Activated CD8-positive, alpha-beta T cell treated with anti-CD3 and anti-CD28 coated beads, Interleukin-2, amount 10 ng/mL, durations not matched to agents 7 days and 5 days (primary cell): ENCODE measurements around the gene DACH1. TPM values are rescaled to one million over a fixed set of nuclear protein-coding genes. Genes with fewer than 3 reads are reported as not detected.

ENCODE experiments used
- ATAC-seq: fragments of 150-1000 bp; cut with Tn5 transposase; one replicate; pipeline ENCODE4 v1.10.0; 2021; ENCODE audit warnings: moderate library complexity
- CTCF ChIA-PET: fragments of 350-600 bp; sonication (Branson Sonifier 250); formaldehyde crosslinking; loops from one replicate; lab custom pipeline; 2021; ENCODE audit warnings: antibody characterized with exemption; lab: Charles Lee
- POLR2A ChIA-PET: fragments of 350-600 bp; sonication (Branson Sonifier 250); formaldehyde crosslinking; loops from one replicate; lab custom pipeline; 2021; ENCODE audit warnings: antibody characterized with exemption; lab: Charles Lee
- DNase-seq: peaks from one replicate; pipeline ENCODE4 v3.0.0-alpha.2; 2020
- H3K27ac Mint-ChIP-seq: one replicate; pipeline ENCODE4 v1.8.0; 2021; ENCODE audit warnings: mild to moderate bottlenecking, mixed read lengths
- H3K27me3 Mint-ChIP-seq: one replicate; pipeline ENCODE4 v1.8.0; 2021; ENCODE audit warnings: low read depth, mixed read lengths
- H3K36me3 Mint-ChIP-seq: one replicate; pipeline ENCODE4 v1.8.0; 2021; ENCODE audit warnings: low read depth, mixed read lengths
- H3K4me1 Mint-ChIP-seq: one replicate; pipeline ENCODE4 v1.8.0; 2021; ENCODE audit warnings: low read depth, mixed read lengths
- H3K4me3 Mint-ChIP-seq: one replicate; pipeline ENCODE4 v1.8.0; 2021; ENCODE audit warnings: mild to moderate bottlenecking, mixed read lengths
- H3K9me3 Mint-ChIP-seq: one replicate; pipeline ENCODE4 v1.8.0; 2022; ENCODE audit warnings: mixed read lengths; ENCODE audit not compliant: insufficient read depth
- total RNA-seq, 2 experiments: library from RNA; stranded (reverse); gene quantifications; one replicate each; pipeline ENCODE4 v1.2.3, GENCODE V29; 2021

Gene DACH1
- total RNA-seq, 2 experiments from 2014 or later = not detected

DNA sequence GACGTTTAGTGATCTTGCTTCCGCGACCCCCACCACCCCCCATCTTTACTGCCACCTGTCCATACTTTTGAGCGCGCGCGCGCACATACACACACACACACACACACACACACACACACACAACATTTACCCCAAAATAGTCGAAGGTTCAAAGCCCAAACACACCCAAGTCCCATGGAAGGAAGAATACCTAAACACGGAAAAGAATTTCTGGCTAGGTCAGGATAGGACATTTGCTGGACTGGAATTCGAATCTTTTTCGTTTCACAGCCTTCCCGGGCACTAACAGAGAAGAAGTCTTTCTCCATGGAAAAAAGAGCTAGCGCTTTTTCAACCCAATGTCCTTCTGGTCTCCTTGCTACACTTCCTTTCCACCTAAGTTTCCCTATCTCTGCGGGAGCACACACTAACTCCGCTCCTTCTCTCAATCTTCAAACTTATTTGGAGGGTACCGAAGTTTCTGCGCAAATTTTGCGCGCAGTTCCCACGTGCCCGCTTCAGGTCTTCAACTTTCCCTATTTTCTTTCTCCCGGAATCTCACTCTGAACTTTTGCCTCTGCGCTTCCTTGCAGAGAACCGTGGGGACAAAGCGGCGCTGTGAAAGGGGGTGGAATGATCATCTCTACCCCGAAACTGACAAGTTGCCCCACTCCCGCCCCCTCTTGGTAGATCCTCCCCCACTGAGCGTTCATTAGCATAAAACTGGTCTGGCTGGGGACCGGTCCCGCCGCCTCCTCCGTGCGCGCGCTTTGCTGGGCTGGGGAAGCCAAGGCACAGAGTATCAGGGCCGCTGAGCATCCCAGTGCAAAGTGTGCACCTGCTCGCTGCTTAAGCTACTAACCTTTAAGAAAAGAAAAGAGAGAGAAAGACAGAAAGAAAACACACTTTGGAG lies 2.7 kb downstream of the DACH1 start:
- H3K27ac Mint-ChIP-seq = peak overlapping the region; percentile 29
- peaks cover 19% of the 10 kb centered on the region for H3K4me1 Mint-ChIP-seq
- ATAC-seq = peak; percentile 39

DNA sequence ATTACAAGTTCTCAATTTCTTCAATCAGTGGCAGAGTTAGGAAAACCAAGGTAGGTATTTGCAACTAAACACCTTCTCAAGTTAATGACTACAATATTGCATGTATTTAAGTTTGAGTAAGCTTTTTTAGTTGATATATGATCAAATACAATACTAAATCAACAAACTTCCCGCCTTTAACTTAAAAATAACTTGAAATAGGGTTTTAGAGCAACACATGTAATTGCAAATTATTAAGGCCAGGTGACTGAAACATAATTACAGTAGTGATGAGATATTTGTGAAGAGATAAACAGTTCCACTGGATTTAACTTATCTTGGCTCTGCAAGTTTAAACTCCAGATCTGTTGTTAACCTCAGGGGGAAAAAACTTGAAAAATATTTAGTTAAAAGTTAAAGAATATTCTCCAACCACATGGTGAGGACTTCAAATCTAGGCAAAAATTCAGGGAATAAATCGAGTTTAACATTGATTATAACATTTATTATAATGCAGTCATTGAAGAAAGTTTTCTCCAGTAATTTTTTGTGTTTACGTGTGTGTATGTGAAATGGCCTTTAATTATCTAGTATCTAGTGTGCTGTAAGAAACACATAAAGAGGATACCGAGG lies 3.6 kb downstream of the DACH1 start:
- DNase-seq = no peak
- no peak for ATAC-seq
- no peak overlapping the region for H3K27ac Mint-ChIP-seq
- CTCF ChIA-PET = no interaction called here
- no peaks in the 10 kb centered on the region for H3K9me3 Mint-ChIP-seq
- H3K36me3 Mint-ChIP-seq = no peaks in the 10 kb centered on the region
- H3K4me1 Mint-ChIP-seq = peaks cover 19% of the 10 kb centered on the region
- no peak overlapping the region for H3K4me3 Mint-ChIP-seq
- POLR2A ChIA-PET = no interaction called here
- H3K27me3 Mint-ChIP-seq = peaks cover 48% of the 10 kb centered on the region

More for the DNA sequence above, 2.7 kb downstream of the DACH1 start:
- Mint-ChIP-seq H3K36me3 (no peaks in the 10 kb centered on the region), H3K27me3 (peaks cover 51% of the 10 kb centered on the region), H3K9me3 (no peaks in the 10 kb centered on the region), H3K4me3 (peak overlapping the region; percentile 70)
- ChIA-PET CTCF (no interaction called here), POLR2A (interaction anchor here (0.6 kb wide), 1 partner anchor 567 kb away, joined by 3 read pairs; no protein-coding TSS in a partner anchor)
- DNase-seq = no peak

DNA sequence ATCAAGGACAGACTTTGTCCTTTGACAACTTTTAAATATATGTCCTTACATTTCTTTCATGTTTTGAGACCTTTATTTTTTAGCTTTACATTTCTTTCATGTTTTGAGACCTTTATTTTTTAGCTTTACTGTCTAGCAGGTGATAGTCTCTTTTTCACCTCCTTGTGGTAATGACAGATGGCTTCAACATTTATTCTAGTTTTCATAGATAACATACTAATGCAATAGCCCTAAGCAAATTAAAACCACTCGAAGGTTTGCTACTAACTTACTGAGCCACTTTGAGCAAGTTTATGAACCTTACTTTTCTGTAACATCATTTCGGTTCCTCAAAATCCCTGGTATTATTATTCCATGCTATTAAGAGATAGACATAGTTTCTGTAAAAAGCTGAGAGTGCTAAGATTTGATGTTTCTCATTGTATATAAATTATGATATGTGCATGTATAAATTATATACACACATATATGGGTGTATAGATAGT lies 4.5 kb downstream of the DACH1 start:
- ATAC-seq (no peak), DNase-seq (no peak)
- H3K4me3 Mint-ChIP-seq = no peak overlapping the region
- no peaks in the 10 kb centered on the region for H3K36me3 Mint-ChIP-seq
- ChIA-PET POLR2A (no interaction called here), CTCF (no interaction called here)
- H3K4me1 Mint-ChIP-seq = peaks cover 19% of the 10 kb centered on the region
- H3K9me3 Mint-ChIP-seq = no peaks in the 10 kb centered on the region
- H3K27ac Mint-ChIP-seq = no peak overlapping the region
- peaks cover 44% of the 10 kb centered on the region for H3K27me3 Mint-ChIP-seq

DNA sequence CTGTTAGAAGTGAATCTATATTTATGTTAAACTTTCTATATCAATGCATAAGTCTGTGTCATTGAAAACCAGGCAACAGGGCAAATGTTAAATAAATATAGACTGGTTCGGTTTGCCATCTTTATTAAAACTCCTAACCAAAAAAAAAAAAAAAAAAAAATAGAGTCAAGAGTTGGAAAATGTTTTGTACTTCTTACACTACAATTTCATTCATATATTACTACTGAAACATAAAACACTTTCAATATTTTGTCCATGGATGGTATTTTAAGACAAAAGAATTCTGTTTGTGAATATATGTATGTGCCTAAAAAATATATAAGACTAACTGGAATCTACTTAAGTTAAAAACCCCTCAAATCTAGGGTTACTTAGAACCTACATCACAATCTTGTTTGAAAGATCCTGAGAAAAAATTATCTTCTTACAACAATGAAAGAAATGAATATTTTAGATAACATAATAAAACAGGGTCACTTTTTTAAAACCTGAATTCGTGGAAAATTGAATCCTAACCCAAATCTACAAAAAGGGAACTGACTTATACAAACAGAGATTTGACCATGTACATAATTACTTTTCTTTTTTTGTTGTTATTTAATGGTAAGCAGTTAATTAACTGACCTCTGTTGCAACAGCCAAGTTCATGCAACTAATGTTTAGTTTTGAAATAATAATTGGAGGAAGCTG lies 5.1 kb downstream of the DACH1 start:
- Mint-ChIP-seq H3K9me3 (no peaks in the 10 kb centered on the region), H3K27ac (no peak overlapping the region), H3K4me3 (no peak overlapping the region), H3K27me3 (peaks cover 38% of the 10 kb centered on the region), H3K4me1 (peaks cover 15% of the 10 kb centered on the region), H3K36me3 (no peaks in the 10 kb centered on the region)
- DNase-seq (no peak), ATAC-seq (no peak)
- POLR2A ChIA-PET = no interaction called here
- CTCF ChIA-PET = no interaction called here

DNA sequence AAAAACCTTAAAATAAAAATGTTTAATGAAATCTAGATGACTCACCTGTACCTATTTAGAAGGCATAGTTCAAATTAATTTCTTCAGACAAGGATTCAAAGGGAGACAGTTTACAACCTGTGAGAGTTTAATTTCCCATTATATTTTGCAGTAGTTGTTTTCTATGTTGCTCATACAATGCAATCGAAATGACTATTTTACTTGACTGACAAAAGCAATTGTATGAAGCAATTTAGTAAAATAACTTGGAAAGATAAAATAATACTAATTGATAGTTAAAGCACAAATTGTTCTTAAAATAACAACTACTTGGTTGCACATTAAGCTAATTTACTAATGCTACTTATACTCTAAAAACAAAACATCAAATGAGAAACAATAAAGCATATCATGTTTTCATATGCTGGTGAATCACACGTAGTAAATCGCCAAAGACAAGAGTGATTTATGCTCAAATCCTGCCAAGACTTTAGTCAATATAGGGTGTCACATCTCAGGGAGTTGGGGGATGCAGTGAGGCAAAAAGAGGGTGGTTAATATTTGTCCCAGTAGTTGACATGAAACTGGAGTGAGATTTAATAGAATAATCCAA lies 6.4 kb downstream of the DACH1 start:
- Mint-ChIP-seq H3K9me3 (no peaks in the 10 kb centered on the region), H3K4me1 (peaks cover 9% of the 10 kb centered on the region), H3K4me3 (no peak overlapping the region), H3K27me3 (peaks cover 29% of the 10 kb centered on the region), H3K36me3 (no peaks in the 10 kb centered on the region), H3K27ac (no peak overlapping the region)
- ChIA-PET POLR2A (no interaction called here), CTCF (no interaction called here)
- ATAC-seq (no peak), DNase-seq (no peak)

DNA sequence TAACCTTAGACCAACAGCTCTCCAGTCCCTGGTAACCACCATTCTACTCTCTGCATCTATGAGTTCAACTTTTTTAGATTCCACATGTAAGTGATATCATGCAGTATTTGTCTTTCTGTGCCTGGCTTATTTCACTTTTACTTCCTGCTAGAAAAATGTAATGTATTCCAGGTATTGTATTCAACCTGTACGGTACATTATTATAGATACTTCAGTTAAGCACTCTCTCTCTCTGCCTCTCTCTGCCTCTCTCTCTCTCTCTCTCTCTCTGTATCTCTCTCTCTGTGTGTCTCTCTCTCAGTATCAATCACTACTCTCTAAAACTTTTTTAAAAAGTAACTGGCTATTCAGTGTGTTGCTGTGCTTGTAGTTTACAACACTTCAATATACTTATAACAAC lies 8.4 kb downstream of the DACH1 start:
- peaks cover 13% of the 10 kb centered on the region for H3K27me3 Mint-ChIP-seq
- CTCF ChIA-PET = no interaction called here
- no peaks in the 10 kb centered on the region for H3K9me3 Mint-ChIP-seq
- H3K4me3 Mint-ChIP-seq = no peak overlapping the region
- no peak overlapping the region for H3K27ac Mint-ChIP-seq
- POLR2A ChIA-PET = no interaction called here
- no peaks in the 10 kb centered on the region for H3K4me1 Mint-ChIP-seq
- no peaks in the 10 kb centered on the region for H3K36me3 Mint-ChIP-seq
- DNase-seq (no peak), ATAC-seq (no peak)

DNA sequence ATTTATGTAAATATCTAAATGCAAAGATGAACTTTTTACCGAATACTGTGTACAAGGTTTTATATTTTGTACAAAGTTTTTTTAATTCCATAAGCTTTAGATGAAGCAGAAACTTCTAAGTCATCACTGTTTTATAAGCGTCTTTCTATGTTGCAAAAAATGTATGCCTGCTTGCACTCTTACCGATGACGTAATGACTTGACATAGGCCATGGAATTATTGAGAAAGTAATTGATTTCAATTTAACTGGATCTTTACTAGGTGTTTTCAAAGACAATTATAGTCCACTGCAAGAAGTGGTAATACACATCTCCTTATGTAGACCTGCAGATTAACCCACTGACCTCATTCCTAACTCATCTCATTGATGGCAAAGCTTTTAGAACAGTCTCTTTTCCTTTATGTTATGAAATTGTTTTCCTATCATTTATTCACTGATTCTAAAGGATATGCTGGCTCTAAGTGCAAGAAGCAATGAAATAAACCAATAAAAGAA lies 10.4 kb downstream of the DACH1 start:
- no peaks in the 10 kb centered on the region for H3K4me1 Mint-ChIP-seq
- ChIA-PET CTCF (no interaction called here), POLR2A (no interaction called here)
- H3K36me3 Mint-ChIP-seq = no peaks in the 10 kb centered on the region
- DNase-seq (no peak), ATAC-seq (no peak)
- H3K27me3 Mint-ChIP-seq = peaks cover 2% of the 10 kb centered on the region
- no peaks in the 10 kb centered on the region for H3K9me3 Mint-ChIP-seq
- no peak overlapping the region for H3K27ac Mint-ChIP-seq
- no peak overlapping the region for H3K4me3 Mint-ChIP-seq

DNA sequence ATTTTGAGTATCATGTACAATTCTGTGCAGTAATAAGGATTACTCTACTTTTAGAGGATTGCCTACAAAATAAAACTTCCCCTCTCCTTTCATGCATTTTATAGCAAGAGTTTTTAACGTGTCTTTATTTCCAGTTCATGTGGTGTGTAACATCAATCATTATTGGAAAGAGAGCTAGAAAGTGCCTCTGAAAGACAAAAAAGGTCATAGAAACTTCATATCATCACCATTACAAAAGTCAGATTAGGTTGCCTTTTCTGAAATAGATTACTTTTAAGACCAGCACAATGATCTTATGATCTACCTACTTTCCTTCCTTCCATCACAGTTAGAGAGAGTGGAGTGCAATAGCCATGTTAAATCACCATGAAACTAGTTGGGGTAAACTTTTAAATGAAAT lies 12.6 kb downstream of the DACH1 start:
- DNase-seq = no peak
- no peaks in the 10 kb centered on the region for H3K9me3 Mint-ChIP-seq
- CTCF ChIA-PET = no interaction called here

DNA sequence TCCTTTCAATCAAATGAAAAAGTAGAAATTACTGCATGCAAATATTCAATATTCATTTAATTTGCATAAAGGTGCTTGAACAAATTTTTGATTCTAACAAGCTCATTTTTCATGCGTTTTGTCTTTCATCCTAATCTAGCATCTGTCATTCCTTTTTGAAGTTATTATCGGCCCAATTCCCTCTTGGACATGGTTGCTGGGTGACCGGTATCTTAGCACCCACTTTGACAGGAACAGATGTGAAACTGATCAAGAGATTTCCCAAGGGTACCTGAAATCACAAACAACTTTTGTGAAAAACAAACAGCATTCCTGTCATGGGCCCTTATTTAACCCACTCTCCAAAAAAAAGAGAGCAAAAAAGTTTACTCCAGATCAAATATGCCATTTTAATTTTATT lies 13.3 kb downstream of the DACH1 start:
- no peak overlapping the region for H3K27ac Mint-ChIP-seq
- H3K36me3 Mint-ChIP-seq = no peaks in the 10 kb centered on the region
- H3K4me1 Mint-ChIP-seq = no peaks in the 10 kb centered on the region
- ChIA-PET POLR2A (no interaction called here), CTCF (no interaction called here)
- ATAC-seq (no peak), DNase-seq (no peak)
- no peaks in the 10 kb centered on the region for H3K27me3 Mint-ChIP-seq
- no peaks in the 10 kb centered on the region for H3K9me3 Mint-ChIP-seq
- no peak overlapping the region for H3K4me3 Mint-ChIP-seq

More for the DNA sequence above, 12.6 kb downstream of the DACH1 start:
- no peak overlapping the region for H3K4me3 Mint-ChIP-seq
- H3K4me1 Mint-ChIP-seq = no peaks in the 10 kb centered on the region
- ATAC-seq = no peak
- no peaks in the 10 kb centered on the region for H3K27me3 Mint-ChIP-seq
- POLR2A ChIA-PET = no interaction called here
- H3K36me3 Mint-ChIP-seq = no peaks in the 10 kb centered on the region
- no peak overlapping the region for H3K27ac Mint-ChIP-seq

DNA sequence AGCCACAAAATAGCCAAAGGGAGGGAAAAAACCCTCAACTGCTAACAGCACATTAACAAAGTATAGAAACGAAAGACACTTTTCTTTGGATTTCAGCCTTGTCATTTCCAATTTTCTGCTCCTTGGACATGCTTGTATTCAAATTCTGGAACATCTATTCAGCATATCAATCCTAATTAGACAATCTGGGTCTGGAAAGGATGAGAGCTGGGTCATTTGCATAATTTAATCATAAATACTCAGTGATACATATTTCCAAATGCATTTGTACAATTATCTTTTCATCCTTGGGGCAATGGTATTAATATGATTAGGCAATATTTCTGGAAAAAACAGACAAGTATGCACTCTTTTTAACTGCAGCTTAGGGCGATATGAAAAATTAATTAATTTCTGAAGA lies 14.3 kb downstream of the DACH1 start:
- Mint-ChIP-seq H3K4me1 (no peaks in the 10 kb centered on the region), H3K27me3 (no peaks in the 10 kb centered on the region), H3K4me3 (no peak overlapping the region), H3K36me3 (no peaks in the 10 kb centered on the region), H3K9me3 (no peaks in the 10 kb centered on the region), H3K27ac (no peak overlapping the region)
- ChIA-PET POLR2A (no interaction called here), CTCF (no interaction called here)
- no peak for DNase-seq
- no peak for ATAC-seq

DNA sequence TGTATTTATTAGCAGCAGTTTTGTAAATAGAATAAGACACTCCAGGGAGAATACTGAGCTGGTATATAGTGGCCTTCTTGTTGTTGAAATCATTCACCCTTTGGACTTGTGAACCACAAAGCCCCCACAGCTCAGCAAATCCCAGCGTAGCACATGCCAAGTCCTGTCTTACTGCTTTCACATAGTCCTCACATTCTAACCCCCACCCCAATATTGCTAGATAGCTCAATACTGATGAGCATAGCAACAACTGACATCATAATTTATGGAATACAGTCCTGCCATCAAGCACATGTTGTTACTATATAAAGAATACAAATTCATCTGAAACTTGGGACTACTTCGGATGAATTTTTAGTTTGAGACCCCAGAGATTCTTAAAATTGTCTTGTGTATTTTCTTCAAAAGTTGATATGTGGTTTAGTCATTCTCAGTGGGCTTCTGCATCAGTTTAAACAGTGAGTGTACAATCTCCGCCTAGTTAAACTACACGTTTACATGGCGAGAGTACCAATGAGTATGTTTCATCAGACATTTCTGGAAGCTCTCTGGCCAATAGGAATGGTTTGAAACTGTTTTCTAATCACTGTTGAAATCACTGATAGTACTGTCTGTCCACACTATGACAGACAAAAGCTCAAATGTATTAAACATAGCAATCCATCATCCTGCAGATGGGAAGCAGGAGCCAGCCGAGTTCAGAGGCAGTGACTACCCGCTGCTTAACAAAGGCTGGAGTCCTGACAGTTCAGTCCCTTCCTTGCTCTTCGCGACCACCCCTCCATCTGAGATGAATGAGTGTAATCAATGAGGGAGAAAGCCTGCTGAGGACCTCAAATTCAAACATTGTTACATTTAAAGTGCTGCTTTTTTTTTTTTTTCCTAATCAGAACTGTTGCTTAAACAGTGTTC lies 15.2 kb downstream of the DACH1 start:
- CTCF ChIA-PET = interaction anchor here (0.8 kb wide), 1 partner anchor 26 kb away, joined by 3 read pairs; no protein-coding TSS in a partner anchor
- Mint-ChIP-seq H3K4me3 (no peak overlapping the region), H3K27me3 (no peaks in the 10 kb centered on the region)

More for the DNA sequence above, 15.2 kb downstream of the DACH1 start:
- no peaks in the 10 kb centered on the region for H3K36me3 Mint-ChIP-seq
- no peaks in the 10 kb centered on the region for H3K4me1 Mint-ChIP-seq
- ATAC-seq = no peak
- H3K27ac Mint-ChIP-seq = no peak overlapping the region
- POLR2A ChIA-PET = no interaction called here
- no peak for DNase-seq
- H3K9me3 Mint-ChIP-seq = no peaks in the 10 kb centered on the region
